ENCODE measurements around the gene IGSF21. TPM values are rescaled to one million over a fixed set of nuclear protein-coding genes. Genes with fewer than 3 reads are reported as not detected.

The IGSF21 gene
- total and polyA plus RNA-seq, 2 of the 8 experiments (the other 6 are each of a cell fraction or from before 2014, with no cell fraction given), result 22.5 to 28.5 TPM

DNA sequence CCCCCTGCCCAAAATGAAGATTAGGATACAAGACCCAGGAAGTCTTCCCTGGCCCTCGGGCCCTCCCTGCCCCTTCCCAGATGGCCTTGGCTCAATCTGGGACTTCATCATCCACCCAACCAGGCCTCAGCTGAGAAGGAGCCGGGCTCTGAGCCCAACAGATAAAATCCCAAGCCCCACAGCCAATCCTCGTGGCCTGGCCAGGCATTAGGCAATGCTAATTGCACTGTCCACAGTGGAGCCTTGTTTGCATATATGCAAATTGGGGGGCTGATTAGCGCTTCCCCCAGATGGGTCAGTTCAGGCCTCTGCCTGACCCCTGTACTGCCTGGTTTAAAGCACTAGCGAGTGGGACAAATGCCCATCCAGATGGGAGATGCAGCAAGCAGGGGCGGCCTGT lies 34.9 kb downstream of the IGSF21 start:
- Histone ChIP-seq H3K23me2 (ENCODE audit: low read depth, low read length) (no peaks in the 10 kb centered on the region), H2BK5ac (ENCODE audit: low read depth, low read length) (no peak overlapping the region), H2BK15ac (ENCODE audit: low read length) (no peak overlapping the region), H2BK20ac (ENCODE audit: low read length) (no peak overlapping the region), H3K4me1 (replicated peaks in 1 of 4; ENCODE audit: control insufficient read depth in 3 of 4, insufficient read depth in 4 of 4, low read length in 3 of 4) (peaks cover 0 to 8% (median 1%) of the 10 kb centered on the region in 4 experiments; a peak in 3 of 7 replicates), H3K9me3 (ENCODE audit: insufficient read depth in 2 of 2, low read depth in 1 of 2, low read length in 1 of 2) (no peaks in the 10 kb centered on the region), H3K36me3 (ENCODE audit: control insufficient read depth in 2 of 4, insufficient read depth in 4 of 4, low read length in 3 of 4) (no peaks in the 10 kb centered on the region), H3K4ac (replicated peaks; ENCODE audit: insufficient read length, low read depth, low read length) (no peak overlapping the region), H3K4me3 (ENCODE audit: extremely low read depth in 1 of 4, insufficient read depth in 2 of 4, low read depth in 3 of 4, low read length in 4 of 4) (no peak overlapping the region), H2AFZ (ENCODE audit: low read length) (no peak overlapping the region), H4K5ac (ENCODE audit: insufficient read length, low read depth, low read length) (no peak overlapping the region), H2BK120ac (replicated peaks; ENCODE audit: low read depth, low read length) (no peak overlapping the region), H4K20me1 (replicated peaks in 1 of 2; ENCODE audit: control insufficient read depth in 1 of 2, insufficient read depth in 2 of 2, low read length in 2 of 2) (peaks cover 1 to 8% of the 10 kb centered on the region in 2 experiments), H3K56ac (replicated peaks; ENCODE audit: insufficient read length, low read depth, low read length) (no peak overlapping the region), H3K4me2 (ENCODE audit: insufficient read depth in 1 of 2, low read depth in 2 of 2, low read length in 2 of 2) (no peak overlapping the region), H2BK12ac (ENCODE audit: low read depth, low read length) (no peak overlapping the region), H3K14ac (ENCODE audit: insufficient read length) (no peak overlapping the region), H3K9ac (replicated peaks in 1 of 4; ENCODE audit: extremely low read depth in 1 of 4, low read depth in 3 of 4, low read length in 3 of 4) (no peak overlapping the region), H4K91ac (replicated peaks; ENCODE audit: insufficient read length, low read length) (no peak overlapping the region), H3K18ac (ENCODE audit: extremely low read depth, low read length) (no peak overlapping the region), H3K27me3 (replicated peaks in 1 of 4; ENCODE audit: control insufficient read depth in 3 of 4, extremely low read depth in 1 of 4, insufficient read depth in 3 of 4, low read length in 3 of 4) (no peaks in the 10 kb centered on the region), H3K23ac (ENCODE audit: insufficient read length) (no peak overlapping the region), H2AK5ac (ENCODE audit: low read depth, low read length) (no peak overlapping the region), H3K79me2 (ENCODE audit: control insufficient read depth in 1 of 2, insufficient read depth in 2 of 2, low read length in 2 of 2) (no peaks in the 10 kb centered on the region), H3K79me1 (ENCODE audit: low read depth, low read length) (peaks cover 2% of the 10 kb centered on the region; the same call in 1 of the 2 replicates), H4K8ac (ENCODE audit: extremely low read depth, insufficient read depth, low read length) (no peak overlapping the region), H3K27ac (ENCODE audit: low read depth, low read length) (no peak overlapping the region)
- CTCF ChIA-PET (ENCODE audit: partially characterized antibody), result interaction anchor here (0.6 to 2.8 kb wide), 7 partner anchors 10 to 87 kb away, joined by 3 to 12 read pairs (median 5); no protein-coding TSS in a partner anchor
- POLR2A ChIA-PET (ENCODE audit: partially characterized antibody), result interaction anchor here (1.3 kb wide), 1 partner anchor 20 kb away, joined by 3 read pairs; no protein-coding TSS in a partner anchor
- FAIRE-seq (no peak), DNase-seq (ENCODE audit: low read depth in 1 of 2, low spot score in 2 of 2) (no peak)
- 91% methylated on average over 6 of the region's 6 CpGs; no CpG with 5 or more reads in 1 of the 2 experiments for WGBS, 2 experiments (ENCODE audit: extremely low coverage in 1 of 2, insufficient coverage in 1 of 2, insufficient read length in 1 of 2, insufficient replicate concordance in 2 of 2, low coverage in 1 of 2, low lambda C conversion rate in 2 of 2, missing lambda C conversion rate in 1 of 2)
- TF ChIP-seq ZNF274 (IDR thresholded peaks at IDR 0.05; ENCODE audit: borderline replicate concordance, extremely low read depth, low read length) (no peak), KDM5A (IDR thresholded peaks at IDR 0.05; ENCODE audit: low read length) (no peak), TAF1 (IDR thresholded peaks at IDR 0.05; ENCODE audit: low read depth, low read length) (no peak)
